OCI-LY3 (cell line): ENCODE measurements around the gene CDC14A.
"Not testable (repeated sequence)": the region's sequence is repeated elsewhere in the genome, so short reads cannot be mapped to it uniquely, and the experiment has no call there.

Source experiments
- H2AFZ ChIP-seq: fragments of 200-600, 300-600 bp; shearing (Covaris generic); 2 replicates; pipeline ENCODE4 v1.6.0; 2014; ENCODE audit warnings: antibody characterized with exemption, low read depth, low read length
- H3K27ac ChIP-seq: fragments of 200-600, 300-600 bp; sonication (generic); 2 replicates; pipeline ENCODE4 v1.5.1; 2014; ENCODE audit warnings: mild to moderate bottlenecking, low read length, moderate library complexity, mixed read lengths
- H3K27me3 ChIP-seq: fragments of 200-600, 300-600 bp; sonication (generic); 2 replicates; pipeline ENCODE4 v1.6.1; 2014; ENCODE audit warnings: low read depth, low read length, mixed read lengths
- H3K36me3 ChIP-seq: fragments of 200-600, 300-600 bp; sonication (generic); replicated peaks from 2 replicates; pipeline ENCODE3; 2014; ENCODE audit warnings: low read depth, low read length, mixed read lengths
- H3K4me1 ChIP-seq: fragments of 300-600, 200-600 bp; sonication (generic); 2 replicates; pipeline ENCODE4 v1.6.1; 2014; ENCODE audit warnings: low read length, mixed read lengths
- H3K4me2 ChIP-seq: fragments of 200-600, 300-600 bp; sonication (generic); 2 replicates; pipeline ENCODE4 v1.6.1; 2014; ENCODE audit warnings: low read length, mixed read lengths
- H3K4me3 ChIP-seq: fragments of 300-600, 200-600 bp; sonication (generic); 2 replicates; pipeline ENCODE4 v1.5.1; 2014; ENCODE audit warnings: antibody characterized with exemption, mild to moderate bottlenecking, low read length, moderate library complexity
- H3K79me2 ChIP-seq: fragments of 300-600, 200-600 bp; shearing (Covaris generic); 2 replicates; pipeline ENCODE4 v1.6.1; 2014; ENCODE audit warnings: mild to moderate bottlenecking, low read length, mixed read lengths
- H3K9ac ChIP-seq: fragments of 300-600, 200-600 bp; shearing (Covaris generic); 2 replicates; pipeline ENCODE4 v1.6.0; 2014; ENCODE audit warnings: mild to moderate bottlenecking, low read length, moderate library complexity
- H3K9me3 ChIP-seq: fragments of 200-600, 300-600 bp; shearing (Covaris generic); 2 replicates; pipeline ENCODE4 v1.6.1; 2014; ENCODE audit warnings: low read length, mixed read lengths; ENCODE audit not compliant: insufficient read depth
- H4K20me1 ChIP-seq: fragments of 200-600, 300-600 bp; sonication (generic); 2 replicates; pipeline ENCODE4 v1.6.1; 2016; ENCODE audit warnings: low read length, mixed read lengths; ENCODE audit not compliant: insufficient read depth
- EZH2phosphoT487 ChIP-seq: fragments of 200-600 bp; shearing (Covaris generic); IDR thresholded peaks from 2 replicates; pipeline ENCODE4 v1.6.1; 2018; ENCODE audit warnings: antibody characterized with exemption, mixed run types, low read depth
- TF ChIP-seq, protein P1 (sequence below): fragments of 200-600, 300-600 bp; sonication (generic); IDR thresholded peaks from 2 replicates; pipeline ENCODE4 v1.5.1; 2014; ENCODE audit warnings: antibody characterized with exemption, low read length, low read depth

The CDC14A gene

DNA sequence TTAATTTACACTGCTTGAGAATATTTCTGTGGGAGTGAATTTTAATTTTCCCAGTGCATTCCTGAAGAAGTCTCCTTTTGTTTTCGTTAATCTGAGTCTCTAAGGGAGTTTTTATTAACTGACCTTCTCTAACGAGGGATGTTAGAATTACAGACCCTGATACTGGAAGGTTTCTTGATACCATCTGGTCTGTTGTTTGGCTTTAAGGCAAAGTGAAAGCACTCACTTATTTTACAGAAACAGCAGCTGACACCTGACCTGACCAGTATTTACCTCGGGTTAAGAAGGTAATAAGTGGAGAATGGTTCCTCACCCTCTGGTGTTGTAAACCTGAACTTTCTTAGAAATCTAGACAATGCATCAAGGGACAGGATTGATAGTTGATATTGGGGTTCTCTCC is 12.4 kb downstream of the CDC14A start:
- 0 out of 2 replicates have a peak, but pooled peaks cover 4% of the 10 kb centered on the region for H4K20me1 ChIP-seq
- no peak overlapping the region for H3K27ac ChIP-seq
- no peaks in the 10 kb centered on the region for H3K36me3 ChIP-seq
- no peak overlapping the region for H3K9ac ChIP-seq
- no peaks in the 10 kb centered on the region for H3K27me3 ChIP-seq
- H2AFZ ChIP-seq: no peak overlapping the region
- H3K4me3 ChIP-seq: no peak overlapping the region
- TF ChIP-seq, protein P1, sequence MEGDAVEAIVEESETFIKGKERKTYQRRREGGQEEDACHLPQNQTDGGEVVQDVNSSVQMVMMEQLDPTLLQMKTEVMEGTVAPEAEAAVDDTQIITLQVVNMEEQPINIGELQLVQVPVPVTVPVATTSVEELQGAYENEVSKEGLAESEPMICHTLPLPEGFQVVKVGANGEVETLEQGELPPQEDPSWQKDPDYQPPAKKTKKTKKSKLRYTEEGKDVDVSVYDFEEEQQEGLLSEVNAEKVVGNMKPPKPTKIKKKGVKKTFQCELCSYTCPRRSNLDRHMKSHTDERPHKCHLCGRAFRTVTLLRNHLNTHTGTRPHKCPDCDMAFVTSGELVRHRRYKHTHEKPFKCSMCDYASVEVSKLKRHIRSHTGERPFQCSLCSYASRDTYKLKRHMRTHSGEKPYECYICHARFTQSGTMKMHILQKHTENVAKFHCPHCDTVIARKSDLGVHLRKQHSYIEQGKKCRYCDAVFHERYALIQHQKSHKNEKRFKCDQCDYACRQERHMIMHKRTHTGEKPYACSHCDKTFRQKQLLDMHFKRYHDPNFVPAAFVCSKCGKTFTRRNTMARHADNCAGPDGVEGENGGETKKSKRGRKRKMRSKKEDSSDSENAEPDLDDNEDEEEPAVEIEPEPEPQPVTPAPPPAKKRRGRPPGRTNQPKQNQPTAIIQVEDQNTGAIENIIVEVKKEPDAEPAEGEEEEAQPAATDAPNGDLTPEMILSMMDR: no peak
- TF ChIP-seq EZH2phosphoT487: no peak
- H3K4me1 ChIP-seq: peaks cover 10% of the 10 kb centered on the region
- no peaks in the 10 kb centered on the region for H3K9me3 ChIP-seq
- H3K79me2 ChIP-seq: 0 out of 2 replicates have a peak, but pooled peaks cover 5% of the 10 kb centered on the region
- H3K4me2 ChIP-seq: no peak overlapping the region

DNA sequence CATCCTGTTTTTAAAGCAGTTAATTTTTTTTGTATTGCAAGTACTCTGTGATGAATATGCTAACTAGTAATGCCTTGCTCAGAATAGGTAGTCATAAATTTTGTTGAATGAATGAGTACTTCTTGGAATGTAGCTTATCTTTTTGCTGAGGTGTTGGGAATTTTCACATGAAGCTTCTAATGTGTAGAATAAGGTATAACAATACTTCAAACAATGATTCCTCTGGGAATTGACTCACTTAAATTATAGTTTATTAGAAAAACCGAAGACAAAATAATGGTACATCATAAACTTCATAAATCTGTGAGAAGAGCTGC is 13.9 kb downstream of the CDC14A start:
- Histone ChIP-seq H3K79me2 (peaks cover 9% of the 10 kb centered on the region; the same call in 1 of the 2 replicates), H3K27me3 (no peaks in the 10 kb centered on the region), H4K20me1 (0 out of 2 replicates have a peak, but pooled peaks cover 4% of the 10 kb centered on the region), H3K36me3 (no peaks in the 10 kb centered on the region), H3K4me2 (no peak overlapping the region), H3K27ac (no peak overlapping the region), H3K9me3 (no peaks in the 10 kb centered on the region), H3K9ac (no peak overlapping the region), H2AFZ (no peak overlapping the region), H3K4me1 (peaks cover 2% of the 10 kb centered on the region), H3K4me3 (no peak overlapping the region)
- no peak for TF ChIP-seq EZH2phosphoT487
- TF ChIP-seq, protein P1: no peak

DNA sequence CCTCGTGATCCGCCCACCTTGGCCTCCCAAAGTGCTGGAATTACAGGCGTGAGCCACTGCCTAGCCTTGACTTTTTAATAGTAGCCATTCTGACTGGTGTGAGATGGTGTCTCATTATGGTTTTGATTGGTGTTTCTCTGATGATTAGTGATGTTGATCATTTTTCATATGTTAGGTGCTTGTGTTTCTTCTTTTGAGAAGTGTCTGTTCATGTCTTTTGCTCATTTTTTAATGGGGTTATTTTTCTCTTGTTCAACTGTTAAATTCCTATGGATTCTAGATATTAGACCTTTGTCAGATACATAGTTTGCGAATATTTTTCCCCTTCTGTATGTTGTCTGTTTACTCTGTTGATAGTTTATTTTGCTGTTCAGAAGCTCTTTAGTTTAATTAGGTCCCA is 17.0 kb downstream of the CDC14A start:
- H2AFZ ChIP-seq, H3K27ac ChIP-seq, H3K4me1 ChIP-seq, H3K9me3 ChIP-seq, H3K36me3 ChIP-seq, H3K79me2 ChIP-seq, H3K4me2 ChIP-seq, H3K27me3 ChIP-seq, H3K4me3 ChIP-seq, H4K20me1 ChIP-seq, H3K9ac ChIP-seq: not testable (repeated sequence)

DNA sequence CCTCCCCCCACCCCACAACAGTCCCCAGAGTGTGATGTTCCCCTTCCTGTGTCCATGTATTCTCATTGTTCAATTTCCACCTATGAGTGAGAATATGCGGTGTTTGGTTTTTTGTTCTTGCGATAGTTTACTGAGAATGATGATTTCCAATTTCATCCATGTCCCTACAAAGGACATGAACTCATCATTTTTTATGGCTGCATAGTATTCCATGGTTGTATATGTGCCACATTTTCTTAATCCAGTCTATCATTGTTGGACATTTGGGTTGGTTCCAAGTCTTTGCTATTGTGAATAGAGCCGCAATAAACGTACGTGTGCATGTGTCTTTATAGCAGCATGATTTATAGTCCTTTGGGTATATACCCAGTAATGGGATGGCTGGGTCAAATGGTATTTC is 21.6 kb downstream of the CDC14A start:
- Histone ChIP-seq H3K79me2 (peaks cover 13% of the 10 kb centered on the region; the same call in 1 of the 2 replicates), H3K4me1 (peaks cover 20% of the 10 kb centered on the region), H4K20me1 (peaks cover 12% of the 10 kb centered on the region)
- not testable (repeated sequence) for H3K27me3 ChIP-seq, H3K9ac ChIP-seq, H3K27ac ChIP-seq, H3K4me3 ChIP-seq, H3K9me3 ChIP-seq, H3K4me2 ChIP-seq, H3K36me3 ChIP-seq, H2AFZ ChIP-seq

DNA sequence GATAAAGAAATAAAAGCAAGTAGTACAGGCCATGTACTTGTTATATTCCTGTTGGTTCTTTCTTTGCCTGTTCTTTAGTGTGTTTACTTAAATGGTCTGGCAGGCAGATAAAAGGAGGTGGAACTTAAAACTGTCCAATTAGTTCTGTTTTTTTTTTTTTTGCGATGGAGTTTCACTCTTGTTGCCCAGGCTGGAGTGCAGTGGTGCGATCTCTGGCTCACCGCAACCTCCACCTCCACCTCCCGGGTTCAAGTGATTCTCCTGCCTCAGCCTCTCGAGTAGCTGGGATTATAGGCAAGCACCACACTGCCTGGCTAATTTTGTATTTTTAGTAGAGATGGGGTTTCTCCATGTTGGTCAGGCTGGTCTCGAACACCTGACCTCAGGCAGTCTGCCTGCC is 24.6 kb downstream of the CDC14A start:
- Histone ChIP-seq H3K4me1 (peaks cover 20% of the 10 kb centered on the region), H4K20me1 (peaks cover 12% of the 10 kb centered on the region), H3K4me2 (peak overlapping the region; percentile 51; the same call in 1 of the 2 replicates)
- H3K36me3 ChIP-seq, H3K9ac ChIP-seq, H3K27ac ChIP-seq, H3K9me3 ChIP-seq, H2AFZ ChIP-seq, H3K79me2 ChIP-seq, H3K27me3 ChIP-seq, H3K4me3 ChIP-seq: not testable (repeated sequence)
